LNCaP clone FGC (cell line): ENCODE measurements around the gene TTPAL.

Experiments
- DNase-seq: peaks from one replicate; pipeline ENCODE4 v3.0.0-alpha.2; 2011; ENCODE audit warnings: low read depth
- H3K4me3 ChIP-seq: 2 replicates; pipeline ENCODE4 v1.5.1; 2011; ENCODE audit warnings: mild to moderate bottlenecking, low read depth, low read length, control low read depth
- CTCF ChIP-seq: IDR thresholded peaks from 2 replicates; pipeline ENCODE4 v1.5.1; 2012; ENCODE audit warnings: mild to moderate bottlenecking; ENCODE audit not compliant: control insufficient read depth, insufficient read depth; ENCODE audit errors: extremely low read depth

TTPAL gene

GRCh38 chr20:44521484-44522481, 46.1 kb downstream of the TTPAL start, which contains the start of gene SERINC3:
Gene SERINC3 (minus strand): TSS chr20:44522070. CDS start chr20:44521951, 119 bp downstream.
- peak within 1 kb of the TSS; percentile 100 for H3K4me3 ChIP-seq
- peak; percentile 78 for DNase-seq
- 0 out of 2 replicates have a peak, but pooled peaks have one; percentile 7 for TF ChIP-seq CTCF

GRCh38 chr20:44522841-44523240, 47.2 kb downstream of the TTPAL start:
- TF ChIP-seq CTCF: no peak
- no peak for DNase-seq
- no peak overlapping the region for H3K4me3 ChIP-seq

- no peak overlapping the region for H3K4me3 ChIP-seq
- DNase-seq: no peak
- TF ChIP-seq CTCF: no peak
These were observed 48.1 kb downstream of the TTPAL start for GRCh38 chr20:44523746-44524145.

GRCh38 chr20:44526129-44526528, 50.5 kb downstream of the TTPAL start:
- no peak for DNase-seq
- no peak overlapping the region for H3K4me3 ChIP-seq
- TF ChIP-seq CTCF: no peak

GRCh38 chr20:44527716-44528199, 52.1 kb downstream of the TTPAL start:
- no peak overlapping the region for H3K4me3 ChIP-seq
- DNase-seq: no peak
- TF ChIP-seq CTCF: no peak

- H3K4me3 ChIP-seq: no peak overlapping the region
- DNase-seq: no peak
- no peak for TF ChIP-seq CTCF
These were observed 52.6 kb downstream of the TTPAL start for GRCh38 chr20:44528309-44528708.
